ENCODE results near the gene KCNMA1. TPM values are rescaled to one million over a fixed set of nuclear protein-coding genes. Genes with fewer than 3 reads are reported as not detected.

KCNMA1 gene
- polyA plus RNA-seq, 4 donors: 2.7 to 8.6 (median 7.7) TPM

DNA sequence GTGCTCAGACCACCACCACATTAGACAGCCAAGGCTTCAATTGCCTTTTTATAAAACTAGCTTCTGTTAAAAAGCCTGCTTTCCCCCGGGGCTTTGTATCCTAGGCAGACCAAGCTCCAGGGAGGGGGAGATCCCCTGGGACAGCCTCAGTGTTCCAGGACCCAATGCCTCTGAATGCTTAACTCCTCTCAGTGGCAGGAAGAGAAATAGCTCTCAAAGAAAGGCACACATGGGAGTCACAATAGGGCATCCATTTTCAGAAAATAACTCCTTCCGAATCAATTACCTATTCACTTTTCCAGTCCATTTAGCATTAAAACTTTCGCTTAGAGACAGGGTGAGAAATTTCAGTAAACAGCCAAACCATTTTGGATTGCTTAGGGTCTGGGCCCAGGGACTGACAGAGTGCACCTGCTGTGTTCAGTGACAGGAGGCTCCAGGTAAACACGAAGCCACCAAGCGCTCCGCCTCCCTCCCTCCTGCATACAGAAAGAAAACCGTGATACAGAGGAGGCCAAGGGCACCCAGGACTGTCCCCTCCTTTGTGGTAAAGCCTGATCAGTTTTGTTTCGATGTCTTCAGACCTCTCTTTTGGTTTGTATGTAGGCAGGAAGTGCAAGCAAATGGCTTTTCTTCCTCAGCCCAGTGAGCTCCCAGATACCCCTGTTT is 599.7 kb downstream of the KCNMA1 start:
- no peaks in the 10 kb centered on the region for H3K27me3 ChIP-seq (ENCODE audit: control insufficient read depth in 3 of 3, insufficient read depth in 3 of 3, low read length in 3 of 3)
- H3K9me3 ChIP-seq (ENCODE audit: control insufficient read depth in 2 of 2, insufficient read depth in 1 of 2, low read depth in 1 of 2, low read length in 1 of 2): no peaks in the 10 kb centered on the region
- no peak overlapping the region for H3K27ac ChIP-seq (ENCODE audit: low read depth in 1 of 3, low read length in 2 of 3)
- H3K4me1 ChIP-seq (ENCODE audit: control insufficient read depth in 3 of 3, insufficient read depth in 2 of 3, low read depth in 1 of 3, low read length in 2 of 3): no peaks in the 10 kb centered on the region
- FAIRE-seq (no peak), DNase-seq (peak in 1 of 2 donors; percentile 6)
- no peaks in the 10 kb centered on the region for H3K36me3 ChIP-seq (ENCODE audit: control insufficient read depth in 3 of 3, insufficient read depth in 2 of 3, low read depth in 1 of 3, low read length in 3 of 3)
- no peak overlapping the region for H3K4me3 ChIP-seq (ENCODE audit: low read depth in 1 of 3, low read length in 3 of 3)
- 66 to 69% (median 66%) methylated on average over 8 of the region's 8 CpGs for WGBS, 3 donors

DNA sequence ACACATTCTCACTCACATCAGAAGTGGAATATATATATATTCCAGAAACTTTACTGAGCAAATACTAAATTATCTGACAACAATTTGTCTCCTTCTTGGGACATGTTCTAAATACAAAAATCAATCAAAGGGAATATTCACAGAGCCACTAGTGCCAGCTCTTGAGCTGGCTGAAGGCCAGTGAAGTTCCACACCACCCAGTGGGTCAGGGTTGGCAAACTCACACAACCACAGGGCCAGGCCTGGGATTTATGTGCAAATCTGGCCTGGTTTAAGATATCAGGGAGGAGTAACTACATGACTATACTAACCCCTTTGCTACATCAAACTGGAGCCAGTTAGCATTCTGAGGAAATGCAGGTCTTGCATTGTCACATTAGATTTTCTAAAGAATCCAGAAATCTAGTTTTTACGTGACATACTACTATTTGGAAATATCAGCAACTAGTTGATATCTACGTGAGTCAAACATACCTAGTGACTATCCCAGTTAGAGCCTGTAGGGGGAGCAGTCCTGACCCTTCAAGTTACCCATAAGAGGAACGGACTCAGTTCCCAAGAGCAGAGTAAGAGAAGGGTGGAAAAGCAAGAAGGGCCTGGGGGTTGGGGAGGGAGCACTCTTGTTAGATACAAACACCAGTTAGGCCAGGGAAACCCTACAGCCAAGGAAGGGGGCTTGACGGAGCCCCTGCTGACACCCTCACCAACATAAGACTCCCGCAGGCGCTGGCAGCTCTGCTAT is 600.4 kb downstream of the KCNMA1 start:
- Histone ChIP-seq H3K27me3 (ENCODE audit: control insufficient read depth in 3 of 3, insufficient read depth in 3 of 3, low read length in 3 of 3) (no peaks in the 10 kb centered on the region), H3K36me3 (ENCODE audit: control insufficient read depth in 3 of 3, insufficient read depth in 2 of 3, low read depth in 1 of 3, low read length in 3 of 3) (no peaks in the 10 kb centered on the region), H3K9me3 (ENCODE audit: control insufficient read depth in 2 of 2, insufficient read depth in 1 of 2, low read depth in 1 of 2, low read length in 1 of 2) (no peaks in the 10 kb centered on the region), H3K4me1 (ENCODE audit: control insufficient read depth in 3 of 3, insufficient read depth in 2 of 3, low read depth in 1 of 3, low read length in 2 of 3) (no peaks in the 10 kb centered on the region), H3K4me3 (ENCODE audit: low read depth in 1 of 3, low read length in 3 of 3) (no peak overlapping the region), H3K27ac (ENCODE audit: low read depth in 1 of 3, low read length in 2 of 3) (no peak overlapping the region)
- DNase-seq: peak; percentile 3 to 19
- FAIRE-seq: no peak
- 76 to 81% (median 80%) methylated on average over 6 of the region's 6 CpGs for WGBS, 3 donors

DNA sequence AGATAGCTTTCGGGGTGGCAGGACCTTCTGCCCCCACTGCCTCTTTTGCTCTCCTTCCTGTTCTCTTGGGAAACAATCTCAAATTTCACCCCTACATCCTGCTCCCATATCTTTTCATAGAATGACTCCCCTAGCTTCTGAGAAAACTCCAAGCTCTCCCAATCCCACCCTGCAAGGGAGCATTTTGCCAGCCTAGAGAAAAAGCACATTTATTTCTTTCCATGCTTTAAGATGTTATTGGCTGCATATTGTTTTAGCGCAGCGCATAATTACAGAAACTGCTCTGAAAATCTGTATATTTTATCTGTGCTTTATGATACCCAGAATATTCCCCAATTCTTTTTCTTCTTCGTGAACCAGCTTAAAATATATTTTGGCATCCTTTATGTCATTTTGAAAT is 601.3 kb downstream of the KCNMA1 start:
- Histone ChIP-seq H3K4me3 (ENCODE audit: low read depth in 1 of 3, low read length in 3 of 3) (no peak overlapping the region), H3K27ac (ENCODE audit: low read depth in 1 of 3, low read length in 2 of 3) (no peak overlapping the region), H3K9me3 (ENCODE audit: control insufficient read depth in 2 of 2, insufficient read depth in 1 of 2, low read depth in 1 of 2, low read length in 1 of 2) (no peaks in the 10 kb centered on the region), H3K4me1 (ENCODE audit: control insufficient read depth in 3 of 3, insufficient read depth in 2 of 3, low read depth in 1 of 3, low read length in 2 of 3) (no peaks in the 10 kb centered on the region), H3K36me3 (ENCODE audit: control insufficient read depth in 3 of 3, insufficient read depth in 2 of 3, low read depth in 1 of 3, low read length in 3 of 3) (no peaks in the 10 kb centered on the region), H3K27me3 (ENCODE audit: control insufficient read depth in 3 of 3, insufficient read depth in 3 of 3, low read length in 3 of 3) (no peaks in the 10 kb centered on the region)
- 85 to 88% (median 88%) methylated on average over 4 of the region's 4 CpGs for WGBS, 3 donors
- DNase-seq (no peak), FAIRE-seq (no peak)

DNA sequence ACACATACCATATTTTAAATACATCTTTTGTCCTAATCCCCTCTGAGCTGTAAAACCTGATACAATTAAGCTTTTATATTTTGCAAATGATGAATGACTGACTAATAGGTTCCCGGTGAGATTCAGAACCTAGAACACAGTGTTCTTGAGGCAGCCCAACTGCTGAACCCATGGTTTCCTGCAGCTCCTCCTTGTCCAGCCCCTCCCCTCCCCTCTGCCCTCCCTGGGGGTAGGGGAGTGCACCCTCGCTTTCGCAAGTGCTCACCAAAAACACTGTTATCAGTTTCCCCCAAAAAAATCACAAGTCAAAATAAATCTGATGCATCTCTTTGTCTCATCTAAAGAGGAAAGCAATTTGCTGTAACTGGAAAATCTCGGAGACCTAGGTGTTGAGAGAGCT is 602.8 kb downstream of the KCNMA1 start:
- WGBS, 3 donors: 79 to 86% (median 85%) methylated on average over 4 of the region's 4 CpGs
- no peak for DNase-seq
- H3K4me3 ChIP-seq (ENCODE audit: low read depth in 1 of 3, low read length in 3 of 3): no peak overlapping the region

DNA sequence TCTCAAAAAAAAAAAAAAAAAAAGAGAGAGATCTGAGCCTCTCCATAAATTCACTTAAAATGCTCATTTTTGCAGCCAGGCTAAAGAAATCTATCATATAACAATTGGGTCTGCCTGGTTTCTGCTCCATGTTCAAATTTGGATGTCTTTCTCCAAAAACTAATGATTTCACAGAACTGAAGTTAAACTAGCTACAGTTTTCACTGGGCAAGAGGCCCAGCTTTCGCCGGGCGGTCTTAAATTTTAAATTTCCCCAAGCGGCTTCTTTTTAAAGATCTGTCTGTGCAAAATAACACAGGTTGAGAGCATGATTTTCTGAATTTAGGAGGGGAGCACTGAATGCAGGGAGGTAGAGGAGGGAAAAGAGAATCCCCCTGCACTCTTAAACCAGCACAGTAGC is 603.4 kb downstream of the KCNMA1 start:
- H3K4me1 ChIP-seq (ENCODE audit: control insufficient read depth in 3 of 3, insufficient read depth in 2 of 3, low read depth in 1 of 3, low read length in 2 of 3): no peaks in the 10 kb centered on the region

More for the DNA sequence above, 602.8 kb downstream of the KCNMA1 start:
- no peaks in the 10 kb centered on the region for H3K36me3 ChIP-seq (ENCODE audit: control insufficient read depth in 3 of 3, insufficient read depth in 2 of 3, low read depth in 1 of 3, low read length in 3 of 3)
- no peak overlapping the region for H3K27ac ChIP-seq (ENCODE audit: low read depth in 1 of 3, low read length in 2 of 3)
- H3K27me3 ChIP-seq (ENCODE audit: control insufficient read depth in 3 of 3, insufficient read depth in 3 of 3, low read length in 3 of 3): no peaks in the 10 kb centered on the region
- H3K4me1 ChIP-seq (ENCODE audit: control insufficient read depth in 3 of 3, insufficient read depth in 2 of 3, low read depth in 1 of 3, low read length in 2 of 3): no peaks in the 10 kb centered on the region
- H3K9me3 ChIP-seq (ENCODE audit: control insufficient read depth in 2 of 2, insufficient read depth in 1 of 2, low read depth in 1 of 2, low read length in 1 of 2): no peaks in the 10 kb centered on the region
- no peak for FAIRE-seq

DNA sequence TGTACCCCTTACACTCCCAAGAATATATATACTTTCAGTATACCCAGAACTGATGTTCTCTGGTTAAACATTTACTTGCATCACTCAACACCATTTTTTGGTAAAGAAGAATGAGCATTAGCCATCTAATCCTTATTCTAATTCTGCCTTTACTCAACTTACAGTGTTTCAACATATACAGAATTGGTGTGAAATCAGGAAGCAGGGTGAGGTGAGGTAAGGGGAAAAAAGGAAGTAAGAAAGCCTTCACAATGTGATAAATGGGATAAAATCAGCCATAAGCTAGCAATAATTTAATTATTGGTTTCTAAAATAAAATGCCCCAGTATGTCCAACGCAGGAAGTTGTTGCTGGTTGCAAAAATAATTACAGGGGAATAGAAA is 605.4 kb downstream of the KCNMA1 start:
- Histone ChIP-seq H3K27ac (ENCODE audit: low read depth in 1 of 3, low read length in 2 of 3) (no peak overlapping the region), H3K27me3 (ENCODE audit: control insufficient read depth in 3 of 3, insufficient read depth in 3 of 3, low read length in 3 of 3) (peaks cover 0 to 4% (median 0%) of the 10 kb centered on the region in 3 donors), H3K9me3 (ENCODE audit: control insufficient read depth in 2 of 2, insufficient read depth in 1 of 2, low read depth in 1 of 2, low read length in 1 of 2) (no peaks in the 10 kb centered on the region), H3K36me3 (ENCODE audit: control insufficient read depth in 3 of 3, insufficient read depth in 2 of 3, low read depth in 1 of 3, low read length in 3 of 3) (no peaks in the 10 kb centered on the region), H3K4me3 (ENCODE audit: low read depth in 1 of 3, low read length in 3 of 3) (no peak overlapping the region), H3K4me1 (ENCODE audit: control insufficient read depth in 3 of 3, insufficient read depth in 2 of 3, low read depth in 1 of 3, low read length in 2 of 3) (no peaks in the 10 kb centered on the region)
- FAIRE-seq: no peak
- DNase-seq: no peak
- WGBS, 3 donors: 38 to 53% (median 47%) methylated on average over 1 of the region's 1 CpG

More for the DNA sequence above, 603.4 kb downstream of the KCNMA1 start:
- H3K27ac ChIP-seq (ENCODE audit: low read depth in 1 of 3, low read length in 2 of 3): no peak overlapping the region
- H3K4me3 ChIP-seq (ENCODE audit: low read depth in 1 of 3, low read length in 3 of 3): no peak overlapping the region
- DNase-seq (no peak), FAIRE-seq (no peak)
- H3K9me3 ChIP-seq (ENCODE audit: control insufficient read depth in 2 of 2, insufficient read depth in 1 of 2, low read depth in 1 of 2, low read length in 1 of 2): no peaks in the 10 kb centered on the region
- no peaks in the 10 kb centered on the region for H3K27me3 ChIP-seq (ENCODE audit: control insufficient read depth in 3 of 3, insufficient read depth in 3 of 3, low read length in 3 of 3)
- no peaks in the 10 kb centered on the region for H3K36me3 ChIP-seq (ENCODE audit: control insufficient read depth in 3 of 3, insufficient read depth in 2 of 3, low read depth in 1 of 3, low read length in 3 of 3)
- 84 to 94% (median 94%) methylated on average over 4 of the region's 4 CpGs for WGBS, 3 donors

DNA sequence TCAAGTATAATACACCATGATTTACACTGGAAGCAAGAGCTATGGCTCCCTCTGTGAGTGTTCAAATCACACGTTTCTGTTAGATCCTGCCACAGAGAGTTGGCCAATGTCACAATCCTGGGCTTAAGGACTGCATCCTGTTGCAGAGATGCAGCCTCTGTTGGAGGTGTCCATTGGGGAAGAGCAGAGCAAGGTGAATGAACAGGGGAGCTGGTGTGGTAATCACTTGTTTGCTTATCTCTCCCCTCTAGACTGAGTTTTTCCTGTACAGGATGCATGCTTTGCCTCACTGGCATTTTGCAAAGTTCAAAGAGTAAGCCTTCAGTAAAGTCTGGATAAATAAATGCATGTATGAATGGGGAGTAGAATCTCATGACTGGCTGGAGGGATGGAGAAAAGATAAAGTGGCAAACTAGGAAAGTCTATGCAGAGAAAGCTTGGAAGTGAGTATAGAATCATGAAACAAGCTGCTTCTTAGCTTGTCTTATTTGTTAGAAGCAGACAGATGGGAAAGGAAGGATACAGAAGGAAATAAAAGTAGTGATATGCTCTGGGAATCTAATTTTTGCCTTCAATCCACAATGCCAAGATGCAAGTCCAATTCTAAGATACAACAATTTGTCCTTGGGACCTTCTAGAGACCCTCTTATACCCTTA is 605.9 kb downstream of the KCNMA1 start:
- DNase-seq (peak in 1 of 2 donors; percentile 6), FAIRE-seq (no peak)
- Histone ChIP-seq H3K36me3 (ENCODE audit: control insufficient read depth in 3 of 3, insufficient read depth in 2 of 3, low read depth in 1 of 3, low read length in 3 of 3) (no peaks in the 10 kb centered on the region), H3K27ac (ENCODE audit: low read depth in 1 of 3, low read length in 2 of 3) (no peak overlapping the region), H3K9me3 (ENCODE audit: control insufficient read depth in 2 of 2, insufficient read depth in 1 of 2, low read depth in 1 of 2, low read length in 1 of 2) (no peaks in the 10 kb centered on the region), H3K4me1 (ENCODE audit: control insufficient read depth in 3 of 3, insufficient read depth in 2 of 3, low read depth in 1 of 3, low read length in 2 of 3) (no peaks in the 10 kb centered on the region), H3K27me3 (ENCODE audit: control insufficient read depth in 3 of 3, insufficient read depth in 3 of 3, low read length in 3 of 3) (peaks cover 0 to 4% (median 0%) of the 10 kb centered on the region in 3 donors), H3K4me3 (ENCODE audit: low read depth in 1 of 3, low read length in 3 of 3) (no peak overlapping the region)
- 26 to 52% (median 28%) methylated on average over 1 of the region's 1 CpG for WGBS, 3 donors

DNA sequence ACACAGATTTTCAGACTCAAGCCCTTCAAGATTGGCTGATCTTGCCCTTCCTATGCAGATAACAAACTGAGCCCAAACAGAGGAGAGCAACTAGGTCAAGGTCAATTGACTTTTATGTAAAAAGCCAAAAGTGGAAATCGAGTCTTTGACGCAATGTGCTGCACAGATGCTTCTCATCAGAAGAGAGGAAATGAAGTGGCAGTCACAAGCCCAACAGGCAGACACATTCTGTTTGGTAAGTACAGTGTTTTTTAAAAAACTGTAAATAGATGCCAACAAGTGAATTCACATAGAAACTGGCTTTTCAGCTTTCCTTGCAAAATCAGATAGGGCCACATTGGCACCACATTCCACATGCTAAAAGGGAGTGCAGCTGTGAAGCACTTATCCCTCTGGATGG is 606.6 kb downstream of the KCNMA1 start:
- DNase-seq (no peak), FAIRE-seq (no peak)
- H3K27me3 ChIP-seq (ENCODE audit: control insufficient read depth in 3 of 3, insufficient read depth in 3 of 3, low read length in 3 of 3): peaks cover 0 to 4% (median 0%) of the 10 kb centered on the region in 3 donors
- no peaks in the 10 kb centered on the region for H3K9me3 ChIP-seq (ENCODE audit: control insufficient read depth in 2 of 2, insufficient read depth in 1 of 2, low read depth in 1 of 2, low read length in 1 of 2)
- H3K27ac ChIP-seq (ENCODE audit: low read depth in 1 of 3, low read length in 2 of 3): no peak overlapping the region
- H3K4me1 ChIP-seq (ENCODE audit: control insufficient read depth in 3 of 3, insufficient read depth in 2 of 3, low read depth in 1 of 3, low read length in 2 of 3): no peaks in the 10 kb centered on the region
- H3K36me3 ChIP-seq (ENCODE audit: control insufficient read depth in 3 of 3, insufficient read depth in 2 of 3, low read depth in 1 of 3, low read length in 3 of 3): no peaks in the 10 kb centered on the region
- no peak overlapping the region for H3K4me3 ChIP-seq (ENCODE audit: low read depth in 1 of 3, low read length in 3 of 3)
- 64 to 78% (median 78%) methylated on average over 2 of the region's 2 CpGs for WGBS, 3 donors

All from small intestine (tissue), 7 donors.